GM11168 (cell line): ENCODE data around the gene TTC16.
"Not testable (repeated sequence)": the region's sequence is repeated elsewhere in the genome, so short reads cannot be mapped to it uniquely, and the experiment has no call there.

Experiments
- in situ Hi-C: fragments of 300-500 bp; cut with MboI; formaldehyde crosslinking; loops from one replicate; pipeline ENCODE4 v1.12.0; 2022; ENCODE audit warnings: low sequenced_read_pairs; ENCODE audit not compliant: unreplicated experiment

TTC16 gene

GRCh38 chr9:127779136-127779981, 63.5 kb downstream of the TTC16 start:
- in situ Hi-C loops = no loop called here

DNA sequence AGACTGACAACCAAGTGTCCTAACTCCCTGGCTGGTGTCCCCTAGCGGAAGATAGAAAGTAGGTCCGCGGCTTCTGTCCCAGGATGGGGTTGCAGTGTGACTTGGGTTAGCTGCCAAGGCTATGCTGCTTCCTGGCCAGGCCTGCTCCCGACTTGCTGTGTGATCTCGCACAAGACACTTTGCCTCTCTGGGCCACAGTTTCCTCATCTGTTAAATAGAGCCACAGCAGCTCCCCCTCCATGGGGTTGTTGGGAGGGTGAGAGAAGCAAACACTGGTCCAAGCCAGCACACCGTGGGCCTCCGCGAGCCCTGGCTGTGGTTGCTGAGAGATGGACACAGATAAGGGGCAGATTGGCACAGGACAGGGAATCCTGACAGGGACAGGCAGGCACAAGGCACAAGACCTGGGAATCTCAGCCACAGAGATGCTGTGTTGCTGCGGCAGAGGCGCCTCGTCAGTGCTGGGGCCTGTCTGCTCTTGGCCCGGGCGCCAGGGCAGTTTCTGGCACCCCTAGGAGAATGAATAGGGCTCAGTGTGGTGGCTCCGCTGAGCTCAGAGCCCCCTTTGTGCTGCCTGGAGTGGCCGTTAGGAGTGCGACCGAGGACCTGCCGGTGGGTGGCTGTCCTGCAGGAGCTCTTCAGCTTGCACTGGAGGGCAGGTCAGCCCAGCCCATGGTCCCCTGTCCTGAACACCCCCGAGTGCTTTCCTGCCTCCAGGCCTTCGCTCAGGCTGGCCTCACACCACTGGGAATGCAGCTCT, 64.4 kb downstream of the TTC16 start:
- in situ Hi-C loops = no loop called here

- in situ Hi-C loops = not testable (repeated sequence)
These were observed 65.0 kb downstream of the TTC16 start for GRCh38 chr9:127780909-127781308.
